GM23248 (cell line): Measurements from ENCODE around the gene FHAD1. TPM values are rescaled to one million over a fixed set of nuclear protein-coding genes. Genes with fewer than 3 reads are reported as not detected.

ENCODE experiments used
- DNase-seq: peaks from one replicate; pipeline ENCODE4 v3.0.0-alpha.2; 2015
- H2AFZ ChIP-seq: fragments of 200-600 bp; sonication (generic); 2 replicates; pipeline ENCODE4 v1.6.1; 2016; ENCODE audit warnings: antibody characterized with exemption
- H3F3A ChIP-seq: fragments of 200-600 bp; sonication (generic); 2 replicates; pipeline ENCODE4 v1.6.1; 2016; ENCODE audit warnings: mild to moderate bottlenecking, antibody characterized with exemption, mixed run types; ENCODE audit not compliant: insufficient read depth
- H3K27ac ChIP-seq: fragments of 200-600 bp; sonication (generic); 2 replicates; pipeline ENCODE4 v1.5.1; 2016; ENCODE audit warnings: mild to moderate bottlenecking
- H3K27me3 ChIP-seq: fragments of 200-600 bp; sonication (generic); replicated peaks from 2 replicates; pipeline ENCODE4 v1.6.1; 2016; ENCODE audit warnings: mild to moderate bottlenecking; ENCODE audit not compliant: insufficient read depth
- H3K36me3 ChIP-seq: fragments of 200-600 bp; sonication (generic); 2 replicates; pipeline ENCODE4 v1.6.1; 2016; ENCODE audit warnings: low read depth, mild to moderate bottlenecking
- H3K4me1 ChIP-seq: fragments of 200-600 bp; sonication (generic); 2 replicates; pipeline ENCODE4 v1.6.1; 2016; ENCODE audit warnings: mild to moderate bottlenecking; ENCODE audit not compliant: insufficient read depth
- H3K4me2 ChIP-seq: fragments of 200-600 bp; sonication (generic); one replicate; pipeline ENCODE4 v1.6.1; 2016; ENCODE audit warnings: mild to moderate bottlenecking; ENCODE audit not compliant: unreplicated experiment
- H3K4me3 ChIP-seq: fragments of 200-600 bp; sonication (generic); 2 replicates; pipeline ENCODE4 v1.5.1; 2016; ENCODE audit warnings: mild to moderate bottlenecking
- H3K79me2 ChIP-seq: fragments of 200-600 bp; sonication (generic); 2 replicates; pipeline ENCODE4 v1.6.1; 2016; ENCODE audit warnings: mild to moderate bottlenecking; ENCODE audit not compliant: insufficient read depth
- H3K9ac ChIP-seq: fragments of 200-600 bp; sonication (generic); 2 replicates; pipeline ENCODE4 v1.6.1; 2016; ENCODE audit warnings: mild to moderate bottlenecking
- H3K9me2 ChIP-seq: fragments of 200-600 bp; sonication (generic); 2 replicates; pipeline ENCODE4 v1.6.1; 2016; ENCODE audit warnings: mixed run types, mild to moderate bottlenecking, moderate library complexity; ENCODE audit not compliant: insufficient read depth
- H3K9me3 ChIP-seq: fragments of 200-600 bp; sonication (generic); one replicate; pipeline ENCODE4 v1.6.1; 2017; ENCODE audit warnings: low read depth
- H4K20me1 ChIP-seq: fragments of 200-600 bp; sonication (generic); 2 replicates; pipeline ENCODE4 v1.6.0; 2016; ENCODE audit not compliant: insufficient read depth
- EZH2 ChIP-seq: fragments of 200-600 bp; sonication (generic); IDR thresholded peaks from 2 replicates; pipeline ENCODE4 v1.6.1; 2018; ENCODE audit warnings: antibody characterized with exemption, mild to moderate bottlenecking; ENCODE audit not compliant: insufficient read depth, poor library complexity, severe bottlenecking
- EZH2phosphoT487 ChIP-seq: fragments of 200-600 bp; sonication (generic); IDR thresholded peaks from 2 replicates; pipeline ENCODE4 v1.6.1; 2018; ENCODE audit warnings: antibody characterized with exemption, moderate library complexity, mild to moderate bottlenecking, low read depth; ENCODE audit not compliant: insufficient read depth
- WGBS, 2 experiments: methylation state at CpG; one replicate each; pipeline ENCODE4 v1.1.6; 2015 to 2017; ENCODE audit warnings: low lambda C conversion rate in 2 of 2, low coverage in 1 of 2; ENCODE audit errors: missing lambda C conversion rate in 2 of 2; 5-methylcytosine and 5-hydroxymethylcytosine counted together
- in situ Hi-C: fragments of 300-500 bp; cut with MboI; formaldehyde crosslinking; loops from 2 replicates; pipeline ENCODE4 v1.15.0; 2020
- polyA plus RNA-seq: library from polyadenylated mRNA; unstranded; fragments of >200 nt; fragmentation: Nextera tagmentation; extraction: Ambion mirVana; gene quantifications from 2 replicates; pipeline ENCODE4 v1.2.1, GENCODE V29; 2016
- total RNA-seq: library from RNA; depleted of rRNA; stranded (reverse); fragments of >200 nt; shearing (Covaris generic); gene quantifications from 2 replicates; pipeline ENCODE4 v1.2.3, GENCODE V29; 2014

The FHAD1 gene
- total and polyA plus RNA-seq, 2 experiments from 2014 or later: 0.24 TPM; not detected in 1

GRCh38 chr1:15315815-15316214 is 68.8 kb downstream of the FHAD1 start:
- 70 to 71% methylated on average over 7 of the region's 7 CpGs for WGBS, 2 experiments

GRCh38 chr1:15316510-15316909 is 69.5 kb downstream of the FHAD1 start:
- no peak for TF ChIP-seq EZH2phosphoT487
- no peak for TF ChIP-seq EZH2
- no peaks in the 10 kb centered on the region for H3K9me2 ChIP-seq
- H3K36me3 ChIP-seq: no peaks in the 10 kb centered on the region
- H3K79me2 ChIP-seq: no peaks in the 10 kb centered on the region
- no peaks in the 10 kb centered on the region for H3K4me1 ChIP-seq
- no peak overlapping the region for H3K4me2 ChIP-seq
- no peaks in the 10 kb centered on the region for H4K20me1 ChIP-seq
- H3K27ac ChIP-seq: no peak overlapping the region
- H3K4me3 ChIP-seq: no peak overlapping the region
- 11 to 13% methylated on average over 1 of the region's 1 CpG for WGBS, 2 experiments
- no peak overlapping the region for H3K9ac ChIP-seq
- in situ Hi-C loops: no loop called here
- no peaks in the 10 kb centered on the region for H3F3A ChIP-seq
- H3K9me3 ChIP-seq: no peaks in the 10 kb centered on the region
- no peak overlapping the region for H2AFZ ChIP-seq
- no peaks in the 10 kb centered on the region for H3K27me3 ChIP-seq
- DNase-seq: no peak

More at GRCh38 chr1:15315815-15316214, 68.8 kb downstream of the FHAD1 start:
- Histone ChIP-seq H3K4me3 (no peak overlapping the region), H3K27ac (no peak overlapping the region), H3K4me2 (no peak overlapping the region), H2AFZ (no peak overlapping the region), H3K36me3 (no peaks in the 10 kb centered on the region), H3K4me1 (no peaks in the 10 kb centered on the region), H3F3A (no peaks in the 10 kb centered on the region), H3K79me2 (no peaks in the 10 kb centered on the region), H3K9me3 (no peaks in the 10 kb centered on the region), H3K9ac (no peak overlapping the region), H3K9me2 (no peaks in the 10 kb centered on the region), H3K27me3 (no peaks in the 10 kb centered on the region), H4K20me1 (no peaks in the 10 kb centered on the region)
- TF ChIP-seq EZH2 (no peak), EZH2phosphoT487 (no peak)
- no peak for DNase-seq
- in situ Hi-C loops: no loop called here

- Histone ChIP-seq H3K4me2 (no peak overlapping the region), H3K9me2 (no peaks in the 10 kb centered on the region), H3K36me3 (no peaks in the 10 kb centered on the region), H4K20me1 (no peaks in the 10 kb centered on the region), H2AFZ (no peak overlapping the region), H3F3A (no peaks in the 10 kb centered on the region), H3K27ac (no peak overlapping the region), H3K27me3 (no peaks in the 10 kb centered on the region), H3K9me3 (no peaks in the 10 kb centered on the region), H3K4me3 (no peak overlapping the region), H3K9ac (no peak overlapping the region), H3K79me2 (no peaks in the 10 kb centered on the region), H3K4me1 (no peaks in the 10 kb centered on the region)
- TF ChIP-seq EZH2 (no peak), EZH2phosphoT487 (no peak)
- WGBS, 2 experiments: 86 to 87% methylated on average over 5 of the region's 5 CpGs
- DNase-seq: no peak
- in situ Hi-C loops: no loop called here
Observed at GRCh38 chr1:15320267-15320666, 73.2 kb downstream of the FHAD1 start.

- no peak overlapping the region for H3K27ac ChIP-seq
- H3F3A ChIP-seq: no peaks in the 10 kb centered on the region
- no peak overlapping the region for H3K4me3 ChIP-seq
- peaks cover 4% of the 10 kb centered on the region; the same call in 1 of the 2 replicates for H3K4me1 ChIP-seq
- TF ChIP-seq EZH2: no peak
- H3K9me2 ChIP-seq: no peaks in the 10 kb centered on the region
- in situ Hi-C loops: no loop called here
- no peaks in the 10 kb centered on the region for H3K27me3 ChIP-seq
- H4K20me1 ChIP-seq: no peaks in the 10 kb centered on the region
- no peak overlapping the region for H2AFZ ChIP-seq
- H3K36me3 ChIP-seq: no peaks in the 10 kb centered on the region
- DNase-seq: no peak
- 60 to 63% methylated on average over 2 of the region's 2 CpGs for WGBS, 2 experiments
- H3K4me2 ChIP-seq: no peak overlapping the region
- no peaks in the 10 kb centered on the region for H3K9me3 ChIP-seq
- H3K9ac ChIP-seq: no peak overlapping the region
- H3K79me2 ChIP-seq: no peaks in the 10 kb centered on the region
Observed at GRCh38 chr1:15321601-15322000, 74.6 kb downstream of the FHAD1 start.
